ENCODE data around the gene EFL1. TPM values are rescaled to one million over a fixed set of nuclear protein-coding genes. Genes with fewer than 3 reads are reported as not detected.
"Not testable (repeated sequence)": the region's sequence is repeated elsewhere in the genome, so short reads cannot be mapped to it uniquely, and the experiment has no call there.

EFL1 gene
- 24.4 and 26.5 TPM in 2 replicates for total RNA-seq (2014; rRNA removed; shearing (Covaris generic))

DNA sequence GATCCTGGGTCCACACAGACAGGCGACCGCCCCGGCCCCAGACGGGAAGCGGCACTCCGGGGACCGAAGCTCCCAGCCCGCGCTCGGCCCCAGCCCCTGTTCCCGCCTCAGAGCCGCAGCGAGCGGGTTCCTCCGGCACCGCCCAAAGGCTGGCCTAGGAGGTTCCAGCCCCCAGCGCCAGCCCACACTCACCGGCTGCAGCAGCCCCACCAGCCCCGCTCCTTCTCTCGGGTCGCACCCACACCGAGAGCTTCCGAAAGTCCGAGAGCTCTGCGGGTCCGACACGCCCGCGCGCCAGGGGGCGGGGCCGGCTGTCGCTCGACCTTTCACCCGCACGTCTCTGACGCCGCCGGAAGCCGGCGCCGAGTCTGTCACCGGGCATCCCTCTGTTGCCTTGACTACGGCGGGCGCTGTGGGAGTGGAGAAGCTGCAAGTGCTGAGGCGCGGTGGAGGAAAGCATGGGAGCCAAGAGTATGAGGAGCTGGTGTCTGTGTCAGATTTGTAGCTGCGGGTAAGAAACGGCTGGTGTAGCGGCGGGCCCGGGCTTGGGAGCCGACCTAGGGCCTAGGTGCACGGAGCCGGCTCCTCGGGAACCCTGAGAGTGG lies at the start of gene EFL1, which contains the start of gene SAXO2:
Gene EFL1, minus strand, starts transcription at position 313 of the 605 bp plus-strand sequence. CDS start 956 bp downstream, outside the sequence.
Gene SAXO2, plus strand, starts transcription at position 397 of the 605 bp plus-strand sequence. Its CDS starts 62 bp downstream, at position 459.
- peak; percentile 63 for DNase-seq (ENCODE audit: low spot score)

DNA sequence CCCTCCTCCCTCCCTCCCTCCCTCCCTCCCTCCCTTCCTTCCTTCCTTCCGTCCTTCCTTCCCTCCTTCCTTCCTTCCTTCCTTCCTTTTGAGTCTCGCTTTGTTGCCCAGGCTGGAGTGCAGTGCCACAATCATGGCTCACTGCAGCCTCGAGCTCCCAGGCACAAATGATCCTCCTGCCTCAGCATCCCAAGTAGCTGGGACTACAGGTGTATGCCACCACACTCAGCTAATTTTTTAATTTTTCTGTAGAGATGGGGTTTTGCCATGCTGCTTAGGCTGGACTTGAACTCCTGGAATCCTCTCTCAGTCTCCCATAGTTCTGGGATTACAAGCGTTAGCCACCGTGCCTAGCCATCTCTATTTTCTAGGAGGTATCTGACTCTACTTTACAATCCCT lies 48.8 kb upstream of the EFL1 start:
- not testable (repeated sequence) for DNase-seq (ENCODE audit: low spot score)

GRCh38 chr15:82309802-82310201 lies 47.3 kb upstream of the EFL1 start:
- no peak for DNase-seq (ENCODE audit: low spot score)

DNA sequence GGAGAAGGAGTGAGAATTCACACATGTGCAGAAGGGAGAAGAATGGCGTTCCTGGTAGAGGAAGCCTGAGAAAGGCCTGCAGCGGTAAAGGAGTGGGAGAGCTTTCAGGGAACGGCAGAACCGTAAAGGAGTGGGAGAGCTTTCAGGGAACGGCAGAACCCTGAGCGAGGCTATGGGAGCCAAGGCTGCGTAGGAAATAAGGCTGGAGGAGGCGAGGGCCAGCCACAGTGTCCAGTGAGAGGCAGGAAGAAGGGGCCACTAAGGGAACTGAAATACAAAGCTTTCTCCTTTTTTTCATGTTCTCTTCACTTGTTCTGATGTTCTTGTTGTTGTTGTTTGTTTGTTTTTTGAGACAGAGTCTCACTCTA lies 45.2 kb upstream of the EFL1 start:
- DNase-seq (ENCODE audit: low spot score) = no peak

DNA sequence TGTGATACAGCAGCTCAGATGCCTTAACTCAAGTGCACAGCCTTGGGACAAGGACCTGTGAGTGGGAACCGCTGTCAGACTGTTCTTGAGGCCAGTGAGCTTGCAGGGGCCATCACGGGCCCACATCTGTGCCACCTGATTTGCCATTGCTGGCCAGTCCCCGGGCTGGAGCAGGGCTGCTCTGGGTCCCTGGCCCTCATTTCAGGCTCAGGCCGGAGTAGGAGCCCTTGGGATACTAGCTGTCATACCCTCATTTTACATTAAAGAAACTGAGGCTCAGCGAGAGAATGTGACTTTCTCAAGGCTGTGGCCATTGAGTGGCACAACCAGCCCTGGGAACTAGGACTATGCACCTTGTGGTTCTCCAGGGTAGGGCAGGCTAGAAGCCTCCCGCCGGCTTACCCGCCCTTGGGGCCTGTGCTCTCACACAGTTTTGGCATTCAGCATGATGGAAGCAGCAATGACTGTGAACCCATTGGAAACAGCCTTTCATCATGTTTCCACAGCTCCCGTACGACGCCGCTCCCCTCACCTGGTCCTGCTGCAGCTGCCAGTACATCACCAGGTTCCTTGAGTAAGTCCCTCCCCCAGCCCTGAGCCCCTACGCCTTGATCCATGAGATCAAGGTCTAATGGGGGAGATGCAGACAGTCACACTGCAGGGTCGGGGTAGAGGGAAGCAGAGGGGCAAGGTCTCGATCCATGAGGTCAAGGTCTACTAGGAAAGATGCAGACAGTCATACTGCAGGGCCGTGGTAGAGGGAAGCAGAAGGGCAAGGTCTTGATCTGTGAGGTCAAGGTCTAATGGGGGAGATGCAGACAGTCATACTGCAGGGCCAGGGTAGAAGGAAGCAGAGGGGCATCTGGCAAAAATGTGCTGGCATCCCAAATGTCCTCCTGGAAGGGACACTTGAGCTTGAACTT lies 44.5 kb upstream of the EFL1 start:
- DNase-seq (ENCODE audit: low spot score) = no peak

GRCh38 chr15:82305621-82306048 lies 43.1 kb upstream of the EFL1 start:
- DNase-seq (ENCODE audit: low spot score) = no peak

GRCh38 chr15:82304778-82305090 lies 42.2 kb upstream of the EFL1 start:
- no peak for DNase-seq (ENCODE audit: low spot score)

DNA sequence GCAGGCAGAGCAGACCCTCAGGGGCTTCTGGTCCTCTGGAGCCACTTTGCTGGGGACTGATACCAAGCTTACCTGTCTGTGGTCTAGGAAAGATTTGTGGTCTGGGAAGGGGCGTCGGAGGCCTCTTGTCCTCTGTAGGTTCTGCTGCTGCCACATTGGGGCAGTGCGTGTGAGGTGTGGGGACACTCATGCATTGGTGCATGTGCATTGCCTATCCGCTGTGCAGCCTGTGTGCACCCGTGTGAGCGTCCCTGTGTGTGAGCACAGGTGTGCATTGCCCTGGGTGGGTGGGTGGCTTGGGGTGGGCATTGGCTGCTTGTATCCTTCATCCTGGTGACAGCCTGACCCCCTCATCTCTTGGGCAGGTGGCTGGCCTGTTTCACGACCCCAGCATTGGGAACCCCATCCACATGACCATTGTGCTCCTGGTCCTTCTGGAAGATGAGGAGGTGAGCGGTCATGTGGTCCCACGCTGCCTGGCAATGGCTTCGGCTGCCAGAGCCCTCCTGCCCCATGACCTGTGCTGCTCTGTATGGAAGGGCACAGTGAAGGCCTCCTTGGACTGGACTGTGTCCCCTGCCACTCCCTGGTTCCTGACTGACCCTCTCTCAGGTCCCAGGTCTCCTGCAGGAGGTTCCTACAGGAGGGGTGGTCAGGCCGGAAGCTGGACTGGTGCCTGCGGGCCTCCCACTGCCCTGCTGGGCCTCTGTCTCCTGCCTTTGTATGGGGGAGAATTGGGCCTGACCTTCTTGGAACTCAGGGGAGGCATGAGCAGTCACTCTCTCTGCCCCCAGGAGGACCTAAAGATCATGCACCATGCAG lies 41.6 kb upstream of the EFL1 start:
- DNase-seq (ENCODE audit: low spot score) = no peak

DNA sequence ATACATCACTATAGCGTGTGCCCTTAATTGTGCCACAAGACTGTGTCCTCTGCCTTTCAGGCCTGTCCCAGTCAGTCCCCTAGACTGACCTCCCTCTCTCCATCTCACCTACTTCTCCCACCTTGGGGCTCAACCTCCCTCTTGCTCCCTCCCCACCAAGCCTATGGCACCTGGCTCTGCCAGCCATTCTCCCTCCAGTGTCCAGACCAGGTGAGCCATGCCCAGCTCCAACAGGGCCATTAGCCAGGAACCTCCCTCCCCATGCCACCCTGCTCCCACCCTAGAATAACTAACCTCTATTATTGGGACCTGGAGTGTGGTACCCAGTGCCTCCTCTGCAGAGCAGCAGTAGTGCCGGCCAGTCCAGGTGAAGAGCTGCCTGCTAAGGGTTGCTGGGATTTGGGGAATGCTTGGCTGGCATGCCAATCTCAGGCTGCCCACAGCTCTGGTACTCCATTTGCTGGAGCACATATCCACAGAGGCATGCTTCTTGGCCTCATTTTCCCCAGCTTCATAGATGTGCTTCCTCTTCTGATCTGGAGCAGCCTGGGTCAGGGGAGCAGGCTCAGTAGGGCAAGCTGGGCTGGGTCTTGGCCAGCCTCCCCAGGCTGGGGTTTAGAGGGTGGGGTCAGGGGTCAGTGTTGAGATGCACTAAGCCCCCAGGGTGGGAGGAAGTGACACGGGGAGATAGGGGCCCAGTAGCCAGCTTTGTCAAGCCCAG lies 38.9 kb upstream of the EFL1 start:
- no peak for DNase-seq (ENCODE audit: low spot score)

- DNase-seq (ENCODE audit: low spot score) = no peak
Observed at GRCh38 chr15:82300883-82301282, 38.3 kb upstream of the EFL1 start.

GRCh38 chr15:82300326-82300725 lies 37.8 kb upstream of the EFL1 start:
- peak; percentile 6 for DNase-seq (ENCODE audit: low spot score)

- not testable (repeated sequence) for DNase-seq (ENCODE audit: low spot score)
Observed at GRCh38 chr15:82299511-82299914, 37.0 kb upstream of the EFL1 start.

DNA sequence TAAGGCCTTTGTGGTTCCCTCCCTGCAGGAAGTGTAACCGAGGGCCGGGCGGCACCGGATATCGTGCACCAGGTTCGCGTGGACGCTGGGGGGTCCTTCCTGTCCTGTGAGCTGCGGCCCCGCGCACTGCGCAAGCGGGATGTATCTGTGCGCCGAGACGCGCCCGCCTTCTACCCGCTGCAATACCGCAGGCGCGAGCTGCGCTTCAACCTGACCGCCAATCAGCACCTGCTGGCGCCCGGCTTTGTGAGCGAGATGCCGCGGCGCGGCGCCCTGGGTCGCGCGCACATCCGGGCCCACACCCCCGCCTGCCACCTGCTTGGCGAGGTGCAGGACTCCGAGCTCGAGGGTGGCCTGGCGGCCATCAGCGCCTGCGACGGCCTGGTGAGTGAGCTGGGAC lies 36.0 kb upstream of the EFL1 start:
- no peak for DNase-seq (ENCODE audit: low spot score)

GRCh38 chr15:82298032-82298431 lies 35.5 kb upstream of the EFL1 start:
- no peak for DNase-seq (ENCODE audit: low spot score)

- DNase-seq (ENCODE audit: low spot score) = no peak
Observed at GRCh38 chr15:82297546-82297945, 35.0 kb upstream of the EFL1 start.

GRCh38 chr15:82294061-82294690 lies 31.6 kb upstream of the EFL1 start:
- DNase-seq (ENCODE audit: low spot score) = no peak

DNA sequence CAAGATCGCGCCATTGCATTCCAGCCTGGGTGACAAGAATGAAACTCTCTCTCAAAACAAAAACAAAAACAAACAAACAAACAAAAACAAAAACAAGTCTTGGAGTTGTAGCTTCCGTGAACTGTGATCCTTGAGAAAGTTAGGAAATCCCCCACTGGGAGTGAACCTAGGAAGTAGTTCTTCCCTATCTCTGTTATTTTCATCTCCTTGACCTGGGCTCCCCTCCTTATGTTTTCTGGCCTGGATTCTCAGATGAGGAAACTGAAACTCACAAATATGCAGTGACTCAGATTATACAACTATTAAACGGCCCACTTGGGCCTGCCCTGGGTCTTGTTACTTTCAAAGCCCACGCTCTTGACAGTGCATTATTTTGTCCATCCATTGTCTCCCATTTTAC lies 29.7 kb upstream of the EFL1 start:
- no peak for DNase-seq (ENCODE audit: low spot score)

GRCh38 chr15:82288202-82288601 lies 25.7 kb upstream of the EFL1 start:
- not testable (repeated sequence) for DNase-seq (ENCODE audit: low spot score)

GRCh38 chr15:82286475-82286874 lies 23.9 kb upstream of the EFL1 start:
- DNase-seq (ENCODE audit: low spot score) = not testable (repeated sequence)

GRCh38 chr15:82284381-82284780 lies 21.8 kb upstream of the EFL1 start:
- not testable (repeated sequence) for DNase-seq (ENCODE audit: low spot score)

DNA sequence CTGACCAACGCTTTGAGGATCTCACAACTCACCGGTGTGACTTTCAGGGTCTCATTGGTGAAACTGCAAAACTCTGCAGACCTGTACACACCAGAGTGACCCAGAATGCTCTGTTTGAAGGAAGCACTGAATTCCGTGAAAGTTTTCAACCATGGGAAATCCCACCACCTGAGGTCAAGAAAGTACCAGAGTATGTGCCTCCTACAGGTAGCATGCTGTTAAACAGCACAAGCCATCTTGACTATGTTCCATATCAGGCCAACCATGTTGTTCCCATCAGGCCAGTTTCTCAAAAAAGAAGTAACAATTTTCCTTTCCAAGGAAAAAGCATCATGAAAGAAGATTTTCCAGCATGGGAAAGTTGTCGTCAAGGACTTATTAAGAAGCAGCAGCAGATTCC lies 19.9 kb upstream of the EFL1 start:
- DNase-seq (ENCODE audit: low spot score) = not testable (repeated sequence)

Data from A172 (cell line).